K562 (cell line): ENCODE data around the gene INPP5D.

ENCODE experiments used
- FOXM1 ChIP-seq, 2 experiments: fragments of 450-650 bp in 1 of 2; sonication (generic) in 1 of 2; formaldehyde crosslinking in 1 of 2; IDR thresholded peaks; 2 replicates each; pipeline versions ENCODE4 v1.6.1 to v1.9.0; 2017 to 2022; ENCODE audit warnings: low read depth in 2 of 2, mild to moderate bottlenecking in 2 of 2, missing genetic modification reagents in 1 of 2, moderate library complexity in 1 of 2
- MAFF ChIP-seq: IDR thresholded peaks from 2 replicates; pipeline ENCODE4 v1.6.1; 2012; ENCODE audit warnings: low read length, improper control_type of control experiment
- MTA3 ChIP-seq: fragments of 450-650 bp; formaldehyde crosslinking; IDR thresholded peaks from 2 replicates; pipeline ENCODE4 v1.6.1; 2017; ENCODE audit warnings: mild to moderate bottlenecking, borderline replicate concordance
- POLR2AphosphoS5 ChIP-seq: IDR thresholded peaks from 2 replicates; pipeline ENCODE4 v1.6.1; 2011; ENCODE audit warnings: mild to moderate bottlenecking, low read depth, low read length, moderate library complexity; ENCODE audit not compliant: control insufficient read depth, insufficient read depth
- RBM25 ChIP-seq: fragments of 200-400 bp; formaldehyde crosslinking; IDR thresholded peaks from 2 replicates; pipeline ENCODE4 v1.6.1; 2018; ENCODE audit warnings: low read length, low read depth, moderate library complexity; ENCODE audit not compliant: severe bottlenecking
- RERE ChIP-seq: sonication (generic); formaldehyde crosslinking; IDR thresholded peaks from 2 replicates; pipeline ENCODE4 v1.8.0; 2023; ENCODE audit warnings: missing genetic modification reagents, mild to moderate bottlenecking, borderline replicate concordance
- RNF2 ChIP-seq: sonication (generic); IDR thresholded peaks from 2 replicates; pipeline ENCODE4 v1.6.1; 2016
- STAG1 ChIP-seq: sonication (generic); formaldehyde crosslinking; IDR thresholded peaks from 2 replicates; pipeline ENCODE4 v1.5.0; 2020; ENCODE audit warnings: missing genetic modification reagents, borderline replicate concordance
- TCFL5 ChIP-seq: fragments of 250-450 bp; sonication (Bioruptor Pico); conservative IDR thresholded peaks from 2 replicates; pipeline ENCODE4 v1.6.1; 2021; ENCODE audit warnings: mild to moderate bottlenecking, moderate library complexity, matching md5 sums
- TGIF2 ChIP-seq: sonication (generic); formaldehyde crosslinking; IDR thresholded peaks from 2 replicates; pipeline ENCODE4 v1.8.1; 2022; ENCODE audit warnings: mild to moderate bottlenecking, missing genetic modification reagents, moderate library complexity
- TF ChIP-seq, protein P1 (sequence below): conservative IDR thresholded peaks from 2 replicates; pipeline ENCODE4 v1.6.1; 2011; ENCODE audit warnings: low read depth, mild to moderate bottlenecking, low read length; ENCODE audit not compliant: control insufficient read depth

DNA sequence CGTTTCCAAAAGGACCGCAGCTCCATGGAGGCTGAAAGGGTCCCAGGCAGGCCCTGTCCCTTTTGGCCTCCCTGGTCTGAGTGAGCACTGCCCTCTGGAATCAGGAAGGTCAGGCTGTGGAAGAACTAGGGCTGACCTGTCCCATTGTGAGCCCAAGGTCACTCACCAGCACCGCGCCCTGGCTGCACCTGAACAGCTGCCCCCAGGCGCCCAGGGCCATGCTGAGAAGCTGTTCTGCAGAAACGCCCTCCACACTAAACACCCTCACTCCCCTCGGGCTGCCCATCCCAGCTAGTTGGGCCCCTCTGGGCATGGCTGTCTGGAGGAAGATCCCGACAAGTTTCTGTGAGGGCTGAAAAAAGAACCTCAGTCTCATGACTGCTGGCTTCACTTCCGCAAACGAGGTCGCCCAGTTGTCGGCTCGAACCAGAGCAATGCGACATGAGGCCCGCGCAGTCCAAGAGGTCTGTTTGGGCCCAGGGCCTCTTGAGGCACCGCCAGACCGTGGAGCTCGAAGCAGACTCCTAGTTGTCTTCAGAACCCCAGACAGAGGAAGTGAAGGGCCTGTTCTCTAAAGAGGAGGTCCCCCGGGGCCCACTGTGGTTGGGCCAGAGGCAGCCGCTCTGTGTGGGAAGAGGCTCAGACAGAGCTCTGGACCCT, 64.4 kb downstream of the INPP5D start:
- TF ChIP-seq FOXM1 (IDR thresholded peaks at IDR 0.05; ENCODE audit: low read depth) = no peak
- TF ChIP-seq FOXM1 (CRISPR knock-in tag; IDR thresholded peaks at IDR 0.05; ENCODE audit: low read depth) = no peak
- TF ChIP-seq RERE (CRISPR knock-in tag) = no peak
- TF ChIP-seq, protein P1, sequence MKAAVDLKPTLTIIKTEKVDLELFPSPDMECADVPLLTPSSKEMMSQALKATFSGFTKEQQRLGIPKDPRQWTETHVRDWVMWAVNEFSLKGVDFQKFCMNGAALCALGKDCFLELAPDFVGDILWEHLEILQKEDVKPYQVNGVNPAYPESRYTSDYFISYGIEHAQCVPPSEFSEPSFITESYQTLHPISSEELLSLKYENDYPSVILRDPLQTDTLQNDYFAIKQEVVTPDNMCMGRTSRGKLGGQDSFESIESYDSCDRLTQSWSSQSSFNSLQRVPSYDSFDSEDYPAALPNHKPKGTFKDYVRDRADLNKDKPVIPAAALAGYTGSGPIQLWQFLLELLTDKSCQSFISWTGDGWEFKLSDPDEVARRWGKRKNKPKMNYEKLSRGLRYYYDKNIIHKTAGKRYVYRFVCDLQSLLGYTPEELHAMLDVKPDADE = no peak
- no peak for TF ChIP-seq MAFF
- no peak for TF ChIP-seq MTA3
- no peak for TF ChIP-seq RBM25
- no peak for TF ChIP-seq TGIF2 (CRISPR knock-in tag)
- no peak for TF ChIP-seq STAG1 (CRISPR knock-in tag)
- TF ChIP-seq RNF2 = no peak
- no peak for TF ChIP-seq POLR2AphosphoS5
- TF ChIP-seq TCFL5 (CRISPR knock-in tag) = no peak
